ENCODE data around the gene DMRT3.

DMRT3 gene

GRCh38 chr9:1024112-1024511 is 47.7 kb downstream of the DMRT3 start:
- Histone ChIP-seq H3K36me3 (ENCODE audit: low read depth) (no peaks in the 10 kb centered on the region), H3K4me1 (ENCODE audit: insufficient read depth, poor library complexity, severe bottlenecking) (no peaks in the 10 kb centered on the region), H3K27me3 (ENCODE audit: insufficient read depth, poor library complexity, severe bottlenecking) (no peaks in the 10 kb centered on the region), H3K9me3 (ENCODE audit: severe bottlenecking) (no peaks in the 10 kb centered on the region), H3K4me3 (ENCODE audit: severe bottlenecking) (no peak overlapping the region), H3K27ac (ENCODE audit: poor library complexity, severe bottlenecking) (no peak overlapping the region)
- no peak for TF ChIP-seq CTCF (IDR thresholded peaks at IDR 0.05; ENCODE audit: poor library complexity, severe bottlenecking)
- no peak for ATAC-seq (ENCODE audit: low read depth)
- DNase-seq (ENCODE audit: low spot score): no peak

- H3K9me3 ChIP-seq (ENCODE audit: severe bottlenecking): no peaks in the 10 kb centered on the region
- DNase-seq (ENCODE audit: low spot score) (no peak), ATAC-seq (ENCODE audit: low read depth) (no peak)
- no peaks in the 10 kb centered on the region for H3K4me1 ChIP-seq (ENCODE audit: insufficient read depth, poor library complexity, severe bottlenecking)
- no peaks in the 10 kb centered on the region for H3K36me3 ChIP-seq (ENCODE audit: low read depth)
- no peak overlapping the region for H3K4me3 ChIP-seq (ENCODE audit: severe bottlenecking)
- H3K27me3 ChIP-seq (ENCODE audit: insufficient read depth, poor library complexity, severe bottlenecking): no peaks in the 10 kb centered on the region
- no peak overlapping the region for H3K27ac ChIP-seq (ENCODE audit: poor library complexity, severe bottlenecking)
- no peak for TF ChIP-seq CTCF (IDR thresholded peaks at IDR 0.05; ENCODE audit: poor library complexity, severe bottlenecking)
Measured at GRCh38 chr9:1025131-1025530, 48.7 kb downstream of the DMRT3 start.

GRCh38 chr9:1026219-1026618 is 49.8 kb downstream of the DMRT3 start:
- Histone ChIP-seq H3K36me3 (ENCODE audit: low read depth) (no peaks in the 10 kb centered on the region), H3K4me1 (ENCODE audit: insufficient read depth, poor library complexity, severe bottlenecking) (no peaks in the 10 kb centered on the region), H3K9me3 (ENCODE audit: severe bottlenecking) (no peaks in the 10 kb centered on the region), H3K27ac (ENCODE audit: poor library complexity, severe bottlenecking) (no peak overlapping the region), H3K4me3 (ENCODE audit: severe bottlenecking) (no peak overlapping the region), H3K27me3 (ENCODE audit: insufficient read depth, poor library complexity, severe bottlenecking) (no peaks in the 10 kb centered on the region)
- DNase-seq (ENCODE audit: low spot score) (no peak), ATAC-seq (ENCODE audit: low read depth) (no peak)
- no peak for TF ChIP-seq CTCF (IDR thresholded peaks at IDR 0.05; ENCODE audit: poor library complexity, severe bottlenecking)

- no peaks in the 10 kb centered on the region for H3K9me3 ChIP-seq (ENCODE audit: severe bottlenecking)
- no peaks in the 10 kb centered on the region for H3K4me1 ChIP-seq (ENCODE audit: insufficient read depth, poor library complexity, severe bottlenecking)
- no peak overlapping the region for H3K4me3 ChIP-seq (ENCODE audit: severe bottlenecking)
- no peak for ATAC-seq (ENCODE audit: low read depth)
- no peak for TF ChIP-seq CTCF (IDR thresholded peaks at IDR 0.05; ENCODE audit: poor library complexity, severe bottlenecking)
- no peaks in the 10 kb centered on the region for H3K27me3 ChIP-seq (ENCODE audit: insufficient read depth, poor library complexity, severe bottlenecking)
- no peak overlapping the region for H3K27ac ChIP-seq (ENCODE audit: poor library complexity, severe bottlenecking)
- no peak for DNase-seq (ENCODE audit: low spot score)
- H3K36me3 ChIP-seq (ENCODE audit: low read depth): no peaks in the 10 kb centered on the region
Measured at GRCh38 chr9:1028501-1029190, 52.2 kb downstream of the DMRT3 start.

GRCh38 chr9:1031951-1032601 is 55.6 kb downstream of the DMRT3 start:
- no peak for DNase-seq (ENCODE audit: low spot score)

More at GRCh38 chr9:1031951-1032601, 55.6 kb downstream of the DMRT3 start:
- TF ChIP-seq CTCF (IDR thresholded peaks at IDR 0.05; ENCODE audit: poor library complexity, severe bottlenecking): no peak
- Histone ChIP-seq H3K27me3 (ENCODE audit: insufficient read depth, poor library complexity, severe bottlenecking) (peaks cover 3% of the 10 kb centered on the region), H3K4me1 (ENCODE audit: insufficient read depth, poor library complexity, severe bottlenecking) (no peaks in the 10 kb centered on the region), H3K4me3 (ENCODE audit: severe bottlenecking) (no peak overlapping the region), H3K27ac (ENCODE audit: poor library complexity, severe bottlenecking) (no peak overlapping the region), H3K9me3 (ENCODE audit: severe bottlenecking) (no peaks in the 10 kb centered on the region), H3K36me3 (ENCODE audit: low read depth) (no peaks in the 10 kb centered on the region)
- ATAC-seq (ENCODE audit: low read depth): no peak
